IMR-90 (cell line): ENCODE measurements around the gene BNIP2. TPM values are rescaled to one million over a fixed set of nuclear protein-coding genes. Genes with fewer than 3 reads are reported as not detected.

ENCODE experiments used
- ATAC-seq: fragments of 200-7000 bp; cut with Tn5 transposase; 2 replicates; pipeline ENCODE4 v1.9.1; 2020; ENCODE audit warnings: low read depth, mild to moderate bottlenecking, moderate library complexity
- BruUV-seq: library from RNA; stranded (reverse); fragments of 400-500 nt; replicated peaks from 2 replicates; lab custom pipeline; 2021; lab: Mats Ljungman, UMichigan
- CTCF ChIA-PET: fragments of 300-600 bp; formaldehyde crosslinking; extraction: SDS; loops from one replicate; lab custom pipeline; 2021; ENCODE audit warnings: antibody characterized with exemption; lab: Yijun Ruan, JAX
- POLR2A ChIA-PET: fragments of 300-600 bp; sonication (Branson Sonifier 250); formaldehyde crosslinking; loops from one replicate; lab custom pipeline; 2022; ENCODE audit warnings: antibody characterized with exemption; ENCODE audit not compliant: unreplicated experiment; lab: Charles Lee
- DNase-seq: peaks from one replicate; pipeline ENCODE4 v3.0.0; 2013
- H2AFZ ChIP-seq: replicated peaks from 2 replicates; pipeline ENCODE3; 2013; ENCODE audit warnings: low read length, mild to moderate bottlenecking; ENCODE audit not compliant: poor library complexity
- H2AK5ac ChIP-seq: 2 replicates; pipeline ENCODE4 v1.6.1; 2013; ENCODE audit warnings: low read depth, low read length, inconsistent platforms
- H2AK9ac ChIP-seq: replicated peaks from 2 replicates; pipeline ENCODE3; 2013; ENCODE audit warnings: mild to moderate bottlenecking, low read depth, low read length, moderate library complexity; ENCODE audit not compliant: poor library complexity
- H2BK120ac ChIP-seq: 2 replicates; pipeline ENCODE4 v1.6.1; 2013; ENCODE audit warnings: low read depth, low read length, inconsistent platforms
- H2BK15ac ChIP-seq: 3 replicates; pipeline ENCODE4 v1.6.1; 2013; ENCODE audit warnings: low read depth, low read length, inconsistent platforms
- H2BK20ac ChIP-seq: 2 replicates; pipeline ENCODE4 v1.6.1; 2013; ENCODE audit warnings: low read depth, mild to moderate bottlenecking, inconsistent platforms, low read length, moderate library complexity
- H2BK5ac ChIP-seq: 2 replicates; pipeline ENCODE4 v1.6.1; 2013; ENCODE audit warnings: mild to moderate bottlenecking, low read depth, low read length, inconsistent platforms; ENCODE audit not compliant: poor library complexity, severe bottlenecking
- H3K14ac ChIP-seq: replicated peaks from 2 replicates; pipeline ENCODE4 v1.6.1; 2013; ENCODE audit warnings: low read depth, low read length, inconsistent platforms
- H3K18ac ChIP-seq: 2 replicates; pipeline ENCODE4 v1.6.1; 2013; ENCODE audit warnings: low read depth, low read length, control low read depth
- H3K23ac ChIP-seq: 2 replicates; pipeline ENCODE4 v1.6.1; 2013; ENCODE audit warnings: low read depth, low read length, inconsistent platforms
- H3K27ac ChIP-seq: 2 replicates; pipeline ENCODE4 v1.5.1; 2013; ENCODE audit warnings: mild to moderate bottlenecking, control low read depth, low read length; ENCODE audit not compliant: insufficient read depth
- H3K27me3 ChIP-seq: 2 replicates; pipeline ENCODE4 v1.6.1; 2013; ENCODE audit warnings: low read length; ENCODE audit not compliant: control insufficient read depth, insufficient read depth
- H3K36me3 ChIP-seq: 2 replicates; pipeline ENCODE4 v1.6.1; 2013; ENCODE audit warnings: low read length, mixed read lengths; ENCODE audit not compliant: control insufficient read depth, insufficient read depth
- H3K4ac ChIP-seq: 2 replicates; pipeline ENCODE4 v1.6.1; 2013; ENCODE audit warnings: low read depth, low read length, inconsistent platforms
- H3K4me1 ChIP-seq: 2 replicates; pipeline ENCODE4 v1.6.1; 2013; ENCODE audit warnings: low read length, mixed read lengths; ENCODE audit not compliant: control insufficient read depth, insufficient read depth
- H3K4me2 ChIP-seq: 2 replicates; pipeline ENCODE4 v1.6.1; 2013; ENCODE audit warnings: low read depth, mild to moderate bottlenecking, control low read depth, low read length, moderate library complexity
- H3K4me3 ChIP-seq: 2 replicates; pipeline ENCODE4 v1.5.1; 2013; ENCODE audit warnings: low read depth, mild to moderate bottlenecking, control low read depth, low read length, moderate library complexity; ENCODE audit not compliant: insufficient read depth
- H3K56ac ChIP-seq: 2 replicates; pipeline ENCODE4 v1.6.1; 2013; ENCODE audit warnings: low read length, inconsistent platforms; ENCODE audit not compliant: insufficient read depth; ENCODE audit errors: extremely low read depth
- H3K79me1 ChIP-seq, 2 experiments: 2 replicates each; pipeline ENCODE4 v1.6.1; 2013; ENCODE audit warnings: low read length in 2 of 2, inconsistent platforms in 1 of 2, low read depth in 1 of 2
- H3K9ac ChIP-seq: 2 replicates; pipeline ENCODE4 v1.6.1; 2013; ENCODE audit warnings: low read depth, low read length, control low read depth
- H3K9me1 ChIP-seq: 2 replicates; pipeline ENCODE4 v1.6.1; 2013; ENCODE audit warnings: low read length, inconsistent platforms; ENCODE audit not compliant: insufficient read depth
- H3K9me3 ChIP-seq: 2 replicates; pipeline ENCODE4 v1.6.1; 2013; ENCODE audit warnings: low read length; ENCODE audit not compliant: control insufficient read depth, insufficient read depth
- H4K20me1 ChIP-seq: 2 replicates; pipeline ENCODE4 v1.6.1; 2013; ENCODE audit warnings: low read length, inconsistent platforms; ENCODE audit not compliant: insufficient read depth
- H4K5ac ChIP-seq: 2 replicates; pipeline ENCODE4 v1.6.1; 2013; ENCODE audit warnings: mild to moderate bottlenecking, low read depth, low read length, control low read depth
- H4K8ac ChIP-seq, 2 experiments: 2 replicates each; pipeline ENCODE4 v1.6.1; 2013; ENCODE audit warnings: low read depth in 2 of 2, low read length in 2 of 2, control low read depth in 1 of 2, inconsistent platforms in 1 of 2
- H4K91ac ChIP-seq: 2 replicates; pipeline ENCODE4 v1.6.1; 2013; ENCODE audit warnings: low read depth, low read length, inconsistent platforms; ENCODE audit not compliant: insufficient read depth
- BHLHE40 ChIP-seq: fragments of 150-350 bp; IDR thresholded peaks from 2 replicates; pipeline ENCODE4 v1.6.1; 2016; ENCODE audit warnings: mild to moderate bottlenecking, low read depth, low read length
- CHD1 ChIP-seq: IDR thresholded peaks from 2 replicates; pipeline ENCODE4 v1.6.1; 2012; ENCODE audit warnings: low read depth, low read length, improper control_type of control experiment
- CTCF ChIP-seq: conservative IDR thresholded peaks from 2 replicates; pipeline ENCODE4 v1.5.1; 2012; ENCODE audit warnings: mild to moderate bottlenecking, low read depth, low read length, improper control_type of control experiment
- MAFK ChIP-seq: IDR thresholded peaks from 2 replicates; pipeline ENCODE4 v1.6.1; 2012; ENCODE audit warnings: low read depth, low read length, improper control_type of control experiment
- POLR2A ChIP-seq: IDR thresholded peaks from 2 replicates; pipeline ENCODE4 v1.6.1; 2012; ENCODE audit warnings: mild to moderate bottlenecking, low read depth, low read length
- RAD21 ChIP-seq: IDR thresholded peaks from 2 replicates; pipeline ENCODE4 v1.6.1; 2012; ENCODE audit warnings: low read length, improper control_type of control experiment
- RCOR1 ChIP-seq: IDR thresholded peaks from 2 replicates; pipeline ENCODE4 v1.6.1; 2012; ENCODE audit warnings: mild to moderate bottlenecking, low read length, improper control_type of control experiment; ENCODE audit not compliant: insufficient replicate concordance
- RFX5 ChIP-seq: IDR thresholded peaks from 2 replicates; pipeline ENCODE4 v1.8.0; 2012; ENCODE audit warnings: low read depth, mild to moderate bottlenecking, low read length, moderate library complexity
- WGBS, 2 experiments: methylation state at CpG; one replicate each; pipeline versions ENCODE4 v1.1.5 to v1.1.7; 2013; ENCODE audit warnings: missing lambda C conversion rate in 2 of 2; ENCODE audit not compliant: insufficient read length in 1 of 2; ENCODE audit errors: extremely low coverage in 2 of 2; 5-methylcytosine and 5-hydroxymethylcytosine counted together
- dilution Hi-C: fragments of 300-500 bp; cut with HindIII; formaldehyde crosslinking; loops from one replicate; pipeline ENCODE4 v1.14.3; 2018; ENCODE audit warnings: low sequenced_read_pairs; ENCODE audit not compliant: unreplicated experiment
- in situ Hi-C: fragments of 300-500 bp; cut with MboI; formaldehyde crosslinking; loops from 3 replicates; pipeline ENCODE4 v1.14.3; 2019; ENCODE audit warnings: low sequenced_read_pairs, inconsistent platforms, mixed read lengths
- intact Hi-C: fragments of 100-400 bp; cut with micrococcal nuclease; formaldehyde crosslinking; loops from 2 replicates; pipeline ENCODE4 v1.10.0; 2022
- polyA plus RNA-seq, 3 experiments: library from polyadenylated mRNA; depleted of rRNA; stranded (reverse); fragments of >200 nt; gene quantifications; 2 replicates each; pipeline ENCODE4 v1.2.3, GENCODE V29; 2012; ENCODE audit warnings: low replicate concordance in 1 of 3
- total RNA-seq: library from RNA; depleted of rRNA; stranded (reverse); fragments of >200 nt; gene quantifications from 2 replicates; pipeline ENCODE4 v1.2.3, GENCODE V29; 2012
- TF ChIP-seq, protein P1 (sequence below): fragments of 150-350 bp; IDR thresholded peaks from 2 replicates; pipeline ENCODE4 v1.6.1; 2017; ENCODE audit warnings: mild to moderate bottlenecking, antibody characterized with exemption, low read length, low read depth

Gene BNIP2
- total and polyA plus RNA-seq, 2 of the 4 experiments (the other 2 are of a cell fraction): 36.9 to 47.3 TPM

- no peak overlapping the region for H2AFZ ChIP-seq
- DNase-seq: no peak
- H4K20me1 ChIP-seq: peaks cover 5% of the 10 kb centered on the region
- no peak overlapping the region for H3K23ac ChIP-seq
- H3K56ac ChIP-seq: no peak overlapping the region
- no peak overlapping the region for H3K4ac ChIP-seq
- no peak for ATAC-seq
- no peak overlapping the region for H2BK120ac ChIP-seq
- no TSS peak for BruUV-seq
- in situ Hi-C loops: loop anchor here (25.0 kb wide), 1 partner anchor 759 kb away; no protein-coding TSS in a partner anchor
- H3K9me1 ChIP-seq: peaks cover 4% of the 10 kb centered on the region; the same call in 1 of the 2 replicates
- H3K36me3 ChIP-seq: peaks cover 40% of the 10 kb centered on the region
- no peaks in the 10 kb centered on the region for H3K9me3 ChIP-seq
- H3K4me2 ChIP-seq: no peak overlapping the region
- intact Hi-C loops: no loop called here
- H3K18ac ChIP-seq: no peak overlapping the region
- TF ChIP-seq CTCF (no peak), RCOR1 (no peak), RFX5 (no peak), BHLHE40 (no peak), POLR2A (no peak), MAFK (no peak), CHD1 (no peak), RAD21 (no peak)
- TF ChIP-seq, protein P1, sequence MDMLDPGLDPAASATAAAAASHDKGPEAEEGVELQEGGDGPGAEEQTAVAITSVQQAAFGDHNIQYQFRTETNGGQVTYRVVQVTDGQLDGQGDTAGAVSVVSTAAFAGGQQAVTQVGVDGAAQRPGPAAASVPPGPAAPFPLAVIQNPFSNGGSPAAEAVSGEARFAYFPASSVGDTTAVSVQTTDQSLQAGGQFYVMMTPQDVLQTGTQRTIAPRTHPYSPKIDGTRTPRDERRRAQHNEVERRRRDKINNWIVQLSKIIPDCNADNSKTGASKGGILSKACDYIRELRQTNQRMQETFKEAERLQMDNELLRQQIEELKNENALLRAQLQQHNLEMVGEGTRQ: no peak
- H2AK5ac ChIP-seq: no peak overlapping the region
- POLR2A ChIA-PET: no interaction called here
- H3K27ac ChIP-seq: no peak overlapping the region
- H2BK20ac ChIP-seq: no peak overlapping the region
- peaks cover 12 to 15% of the 10 kb centered on the region in 2 experiments for H3K79me1 ChIP-seq
- CTCF ChIA-PET: interaction anchor here (1.1 kb wide), 1 partner anchor 150 kb away, joined by 3 read pairs; no protein-coding TSS in a partner anchor
- H2AK9ac ChIP-seq: no peak overlapping the region
- H4K8ac ChIP-seq: no peak overlapping the region
- no peak overlapping the region for H3K4me3 ChIP-seq
- H4K5ac ChIP-seq: no peak overlapping the region
- no peaks in the 10 kb centered on the region for H3K27me3 ChIP-seq
- no peak overlapping the region for H2BK15ac ChIP-seq
- no CpG with 5 or more reads among the region's 1 CpG for WGBS, 2 experiments
- H4K91ac ChIP-seq: no peak overlapping the region
- dilution Hi-C loops: no loop called here
- no peak overlapping the region for H3K9ac ChIP-seq
- H2BK5ac ChIP-seq: no peak overlapping the region
- H3K4me1 ChIP-seq: no peaks in the 10 kb centered on the region
- no peak overlapping the region for H3K14ac ChIP-seq
Measured at GRCh38 chr15:59678620-59679019, 10.5 kb downstream of the BNIP2 start.
